K562 (cell line): ENCODE data around the gene SLC10A3. TPM values are rescaled to one million over a fixed set of nuclear protein-coding genes. Genes with fewer than 3 reads are reported as not detected.

Experiments
- ATF7 ChIP-seq: fragments of 450-650 bp; IDR thresholded peaks from 2 replicates; pipeline ENCODE4 v1.7.1; 2014; ENCODE audit warnings: mild to moderate bottlenecking, moderate library complexity
- CREB1 ChIP-seq, 2 experiments: sonication (generic) in 1 of 2; formaldehyde crosslinking in 1 of 2; IDR thresholded peaks; 2 replicates each; pipeline versions ENCODE4 v1.6.1 to v1.8.0; 2012 to 2022; ENCODE audit warnings: inconsistent platforms in 1 of 2, mild to moderate bottlenecking in 1 of 2, missing genetic modification reagents in 1 of 2, moderate library complexity in 1 of 2
- CREM ChIP-seq: IDR thresholded peaks from 2 replicates; pipeline ENCODE4 v1.6.1; 2014; ENCODE audit warnings: antibody characterized with exemption, low read depth
- EP400 ChIP-seq: fragments of 450-650 bp; IDR thresholded peaks from 2 replicates; pipeline ENCODE4 v1.6.1; 2017; ENCODE audit warnings: antibody characterized with exemption, mild to moderate bottlenecking, moderate library complexity
- KDM5B ChIP-seq: fragments of 200-600 bp; sonication (generic); IDR thresholded peaks from 2 replicates; pipeline ENCODE4 v1.6.1; 2012; ENCODE audit warnings: low read depth, mild to moderate bottlenecking, moderate library complexity, low read length, control low read depth, inconsistent platforms; ENCODE audit not compliant: insufficient replicate concordance
- KHSRP ChIP-seq: fragments of 450-650 bp; IDR thresholded peaks from 2 replicates; pipeline ENCODE4 v1.6.1; 2017
- MBD1 ChIP-seq: fragments of 250-450 bp; sonication (Bioruptor Pico); IDR thresholded peaks from 2 replicates; pipeline ENCODE4 v1.8.0; 2022; ENCODE audit warnings: inconsistent platforms
- MEIS2 ChIP-seq: fragments of 450-650 bp; IDR thresholded peaks from 2 replicates; pipeline ENCODE4 v1.6.1; 2014; ENCODE audit warnings: mild to moderate bottlenecking; ENCODE audit not compliant: partially characterized antibody
- NFIC ChIP-seq: fragments of 450-650 bp; IDR thresholded peaks from 2 replicates; pipeline ENCODE4 v1.6.1; 2017; ENCODE audit warnings: mild to moderate bottlenecking, inconsistent platforms
- SPI1 ChIP-seq: IDR thresholded peaks from 2 replicates; pipeline ENCODE4 v1.6.1; 2011; ENCODE audit warnings: low read depth, low read length, control low read depth, borderline replicate concordance
- SRSF1 ChIP-seq: fragments of 200-400 bp; formaldehyde crosslinking; IDR thresholded peaks from 2 replicates; pipeline ENCODE4 v1.6.1; 2017; ENCODE audit warnings: mild to moderate bottlenecking, low read depth, low read length, moderate library complexity
- SUPT5H ChIP-seq: fragments of 450-650 bp; IDR thresholded peaks from 2 replicates; pipeline ENCODE4 v1.6.1; 2016
- TCF3 ChIP-seq: sonication (generic); formaldehyde crosslinking; IDR thresholded peaks from 2 replicates; pipeline ENCODE4 v1.4.0; 2020; ENCODE audit warnings: mild to moderate bottlenecking, missing genetic modification reagents
- THRAP3 ChIP-seq: fragments of 450-650 bp; IDR thresholded peaks from 2 replicates; pipeline ENCODE4 v1.6.1; 2016; ENCODE audit warnings: mild to moderate bottlenecking, inconsistent platforms, borderline replicate concordance
- ZBTB49 ChIP-seq: sonication (generic); formaldehyde crosslinking; IDR thresholded peaks from 2 replicates; pipeline ENCODE4 v1.8.0; 2022; ENCODE audit warnings: missing genetic modification reagents, mild to moderate bottlenecking, borderline replicate concordance
- ZBTB9 ChIP-seq: fragments of 450-650 bp; formaldehyde crosslinking; IDR thresholded peaks from 2 replicates; pipeline ENCODE4 v1.4.0; 2020; ENCODE audit warnings: mild to moderate bottlenecking, moderate library complexity
- ZNF184 ChIP-seq: sonication (generic); formaldehyde crosslinking; IDR thresholded peaks from 2 replicates; pipeline ENCODE4 v1.5.0; 2020; ENCODE audit warnings: missing genetic modification reagents
- ZNF395 ChIP-seq: fragments of 200-800 bp; sonication (Bioruptor generic); IDR thresholded peaks from 2 replicates; pipeline ENCODE4 v1.6.1; 2017; ENCODE audit warnings: missing genetic modification characterization, missing compliant biosample characterization
- polyA plus RNA-seq, 8 experiments: library from polyadenylated mRNA; depleted of rRNA in 4 of 8; stranded (reverse) in 5 of 8; unstranded in 3 of 8; fragments of >200 nt; fragmentation: Nextera tagmentation in 2 of 8; fragmentation: Illumina TruSeq in 1 of 8; extraction: Ambion mirVana in 2 of 8; extraction: Trizol in 1 of 8; gene quantifications; 2 replicates each; pipeline versions ENCODE4 v1.2.1 to v1.2.3, GENCODE V29; 2011 to 2014; ENCODE audit warnings: inconsistent platforms in 1 of 8, missing spikeins in 1 of 8
- total RNA-seq, 7 experiments: library from RNA; depleted of rRNA in 6 of 7; stranded (reverse); fragments of >200 nt in 6 of 7; fragmentation: Illumina TruSeq in 2 of 7; extraction: Trizol in 2 of 7; gene quantifications; 2 replicates each; pipeline versions ENCODE4 v1.2.1 to v1.2.3, GENCODE V29; 2011 to 2021; ENCODE audit warnings: low replicate concordance in 1 of 7
- TF ChIP-seq, protein P1 (sequence below): sonication (generic); formaldehyde crosslinking; IDR thresholded peaks from 2 replicates; pipeline ENCODE4 v1.8.0; 2023; ENCODE audit warnings: mild to moderate bottlenecking, missing genetic modification reagents

The SLC10A3 gene
- total and polyA plus RNA-seq, 9 of the 15 experiments (the other 6 are each of a cell fraction or from before 2014, with no cell fraction given), result 5.2 to 30.6 (median 16.7) TPM

GRCh38 chrX:154515090-154515965, 24.9 kb upstream of the SLC10A3 start (continued):
- TF ChIP-seq ZBTB9 (no peak), KHSRP (no peak), ATF7 (peak; percentile 57; the same call in 1 of the 2 replicates), TCF3 (0 out of 2 replicates have a peak, but pooled peaks have one; percentile 28), MEIS2 (peak; percentile 73), MBD1 (CRISPR knock-in tag) (no peak), ZNF184 (no peak), SRSF1 (no peak), ZNF395 (CRISPR knock-in tag) (0 out of 2 replicates have a peak, but pooled peaks have one; percentile 16), CREB1 (IDR thresholded peaks at IDR 0.05) (0 out of 2 replicates have a peak, but pooled peaks have one; percentile 18), CREB1 (CRISPR knock-in tag; IDR thresholded peaks at IDR 0.05) (no peak), KDM5B (peak; percentile 6), NFIC (peak; percentile 9; the same call in 1 of the 2 replicates), CREM (peak; percentile 48; the same call in 1 of the 2 replicates), SPI1 (peak; percentile 79), THRAP3 (no peak), ZBTB49 (CRISPR knock-in tag) (peak; percentile 65; the same call in 1 of the 2 replicates), EP400 (peak; percentile 14; the same call in 1 of the 2 replicates), SUPT5H (no peak)
- TF ChIP-seq, protein P1, sequence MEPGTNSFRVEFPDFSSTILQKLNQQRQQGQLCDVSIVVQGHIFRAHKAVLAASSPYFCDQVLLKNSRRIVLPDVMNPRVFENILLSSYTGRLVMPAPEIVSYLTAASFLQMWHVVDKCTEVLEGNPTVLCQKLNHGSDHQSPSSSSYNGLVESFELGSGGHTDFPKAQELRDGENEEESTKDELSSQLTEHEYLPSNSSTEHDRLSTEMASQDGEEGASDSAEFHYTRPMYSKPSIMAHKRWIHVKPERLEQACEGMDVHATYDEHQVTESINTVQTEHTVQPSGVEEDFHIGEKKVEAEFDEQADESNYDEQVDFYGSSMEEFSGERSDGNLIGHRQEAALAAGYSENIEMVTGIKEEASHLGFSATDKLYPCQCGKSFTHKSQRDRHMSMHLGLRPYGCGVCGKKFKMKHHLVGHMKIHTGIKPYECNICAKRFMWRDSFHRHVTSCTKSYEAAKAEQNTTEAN, result 0 out of 2 replicates have a peak, but pooled peaks have one; percentile 40
